Superior temporal gyrus (tissue), 1 donor: ENCODE measurements around the gene TAGLN3.

Experiments used
- DNase-seq: peaks from one replicate; pipeline ENCODE4 v3.0.0-alpha.2; 2016; ENCODE audit errors: extremely low spot score

Gene TAGLN3

GRCh38 chr3:112048911-112049310, 50.2 kb downstream of the TAGLN3 start:
- DNase-seq, result no peak

GRCh38 chr3:112053229-112053628, 54.5 kb downstream of the TAGLN3 start:
- DNase-seq, result no peak

- DNase-seq, result no peak
Observed at GRCh38 chr3:112056451-112056929, 57.8 kb downstream of the TAGLN3 start.

- DNase-seq, result no peak
Observed at GRCh38 chr3:112059497-112059896, 60.8 kb downstream of the TAGLN3 start.

GRCh38 chr3:112061152-112061551, 62.4 kb downstream of the TAGLN3 start:
- DNase-seq, result no peak
